Mucosa of gallbladder (tissue), 1 donor: ENCODE measurements around the gene CRAT. TPM values are rescaled to one million over a fixed set of nuclear protein-coding genes. Genes with fewer than 3 reads are reported as not detected.

Experiments
- DNase-seq: peaks from one replicate; pipeline ENCODE4 v3.0.0-alpha.2; 2020; ENCODE audit warnings: low spot score
- total RNA-seq: library from RNA; stranded (reverse); gene quantifications from one replicate; pipeline ENCODE4 v1.2.1, GENCODE V29; 2021
- donor health status: DM: no; HTN: no; CAD: no.

Gene CRAT
- total RNA-seq, 1 donor from 2014 or later = 83.8 TPM

DNA sequence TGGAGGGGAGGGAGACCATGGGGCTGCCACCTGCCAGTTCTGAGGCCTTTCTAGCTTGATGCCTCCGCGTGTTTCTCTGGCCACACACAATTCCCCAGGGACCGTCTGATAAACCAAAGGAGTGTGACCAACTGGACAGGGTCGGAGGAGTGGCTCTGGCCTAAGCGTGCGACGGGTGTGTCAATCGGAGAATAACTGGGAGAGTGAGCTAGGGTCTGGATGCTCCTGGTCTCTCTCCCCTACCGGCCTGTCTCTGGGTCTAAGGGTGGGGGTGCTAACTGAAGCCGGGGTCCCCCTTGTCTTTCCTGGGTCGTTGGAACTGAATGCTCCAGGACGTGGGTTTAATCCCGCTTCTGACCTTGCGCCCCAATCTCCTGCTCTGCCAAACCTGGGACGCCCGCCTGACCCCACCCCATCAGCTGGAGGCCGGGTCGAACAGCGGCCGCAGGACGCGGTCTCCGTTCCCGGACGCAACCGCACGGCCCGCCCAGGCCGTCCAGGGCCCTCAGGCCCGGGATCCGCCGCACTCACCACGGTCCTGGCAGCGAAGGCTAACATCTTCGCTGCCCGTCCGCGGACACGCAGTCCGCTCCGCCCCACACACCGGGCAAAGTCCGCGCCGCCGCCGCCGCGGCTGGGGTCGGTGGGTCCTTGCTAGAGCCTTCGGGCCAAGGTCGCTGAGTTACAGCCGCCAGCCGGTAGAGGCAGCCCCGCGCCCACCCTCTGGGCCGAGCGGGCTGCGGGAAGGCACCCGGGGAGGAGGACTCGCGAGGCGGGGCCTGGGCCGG lies 447 bp downstream of the CRAT start:
- DNase-seq = peak; percentile 16

DNA sequence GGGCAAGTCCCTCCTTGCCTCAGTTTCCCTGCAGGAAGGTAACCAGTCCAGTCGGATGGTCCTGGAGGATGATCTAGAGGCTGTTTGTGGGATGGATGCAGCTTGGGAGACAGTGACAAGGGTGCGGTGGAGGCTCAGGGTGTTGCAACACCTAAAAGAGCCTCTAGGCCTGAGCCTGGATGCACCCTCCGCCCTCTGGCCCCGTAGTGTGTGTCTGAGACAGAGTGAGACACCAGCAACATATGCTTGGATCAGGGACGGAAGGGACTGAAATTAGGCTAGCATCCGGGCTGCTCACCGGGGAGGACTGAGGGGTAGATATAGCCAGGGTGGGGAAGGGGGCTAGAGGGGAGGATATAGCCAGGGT lies 1.1 kb downstream of the CRAT start:
- DNase-seq = no peak

DNA sequence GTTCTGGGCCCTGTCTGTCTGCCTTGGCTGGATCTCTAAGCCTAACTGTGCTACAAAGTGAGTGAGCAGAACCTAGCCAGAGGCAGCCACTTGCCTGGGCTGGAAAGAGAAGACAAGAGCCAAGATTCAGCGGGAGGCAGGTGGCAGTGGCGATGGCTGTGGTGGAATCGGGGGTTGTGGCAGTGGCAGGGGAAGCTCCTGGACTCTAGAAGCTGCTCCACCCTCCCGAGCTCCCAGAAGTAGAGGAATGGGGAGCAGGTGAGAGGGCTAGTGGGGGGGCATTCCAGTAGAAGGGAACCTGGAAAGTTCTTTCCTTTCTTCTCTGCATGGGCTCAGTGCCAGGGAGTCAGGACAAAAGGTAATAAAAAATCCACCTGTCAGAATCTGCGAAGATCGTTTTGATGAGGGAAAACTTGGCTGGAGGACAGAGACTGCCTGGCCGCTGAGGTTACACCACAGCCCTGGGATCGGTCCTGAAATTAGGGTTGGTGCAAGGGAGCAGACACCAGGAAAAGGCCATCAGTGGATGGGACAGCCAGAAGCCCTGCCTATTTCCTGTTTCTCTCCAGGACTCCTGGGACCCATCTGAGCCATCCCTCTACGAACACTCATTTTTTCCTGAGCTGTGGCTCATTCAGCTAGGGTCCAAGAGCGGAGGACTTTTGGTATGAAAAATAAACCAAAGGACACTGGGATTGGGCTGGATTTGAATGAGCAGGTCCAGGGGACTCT lies 1.6 kb downstream of the CRAT start:
- no peak for DNase-seq

DNA sequence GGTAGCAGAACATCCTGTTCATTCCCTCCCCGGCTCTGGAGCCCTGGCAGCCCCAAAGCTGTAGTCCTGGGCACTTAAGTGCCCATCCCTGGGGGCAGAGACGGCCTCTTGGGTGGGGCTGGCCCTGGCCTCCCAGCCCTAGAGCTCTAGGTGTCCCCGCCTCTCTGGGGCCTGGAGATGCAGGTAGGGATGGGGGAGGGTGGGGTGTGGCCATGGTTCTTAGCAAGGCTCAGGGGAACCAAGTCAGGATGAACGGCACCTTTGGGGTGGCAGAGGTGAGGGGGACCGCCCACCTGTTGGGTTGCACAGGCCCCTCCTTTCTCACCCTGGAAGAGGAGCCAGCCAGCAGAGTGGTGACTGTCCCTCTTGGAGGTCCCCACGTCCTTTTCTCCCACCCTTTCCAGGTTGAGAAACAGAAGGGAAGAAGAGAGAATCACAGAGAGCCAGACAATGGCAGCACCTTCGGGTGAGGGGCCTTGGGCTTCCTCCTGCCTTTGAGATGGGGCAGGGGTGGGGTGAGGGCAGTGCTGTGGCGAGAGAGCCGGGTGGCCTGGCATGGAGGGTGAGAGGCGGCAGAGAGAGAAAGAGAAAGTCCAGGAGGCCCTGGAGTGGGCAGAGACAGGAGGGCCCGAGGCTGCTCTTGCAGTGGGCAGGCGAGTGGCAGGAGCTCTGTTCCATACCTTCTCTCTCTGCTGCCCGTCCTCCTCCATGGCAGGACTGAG lies 2.3 kb downstream of the CRAT start:
- no peak for DNase-seq

DNA sequence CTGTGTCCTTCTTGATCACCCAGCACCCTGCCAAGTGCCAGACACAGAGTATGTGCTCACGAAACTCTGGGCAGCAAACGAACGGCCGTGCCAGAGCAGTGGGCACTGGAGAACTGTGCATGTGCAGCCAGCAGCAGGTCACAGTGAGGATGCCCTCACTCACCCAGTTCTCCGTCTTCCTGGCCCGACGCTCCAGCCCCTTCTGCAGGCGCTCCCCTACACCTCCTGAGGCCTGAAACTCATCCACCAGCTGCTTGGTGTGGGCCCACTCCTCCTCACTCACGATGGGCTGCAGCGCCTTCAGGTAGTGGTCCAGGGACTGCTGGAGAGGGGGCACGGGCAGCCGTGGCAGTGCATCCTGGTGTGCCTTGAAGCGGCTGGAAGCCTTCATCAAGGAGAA lies 2.9 kb downstream of the CRAT start:
- DNase-seq = no peak

DNA sequence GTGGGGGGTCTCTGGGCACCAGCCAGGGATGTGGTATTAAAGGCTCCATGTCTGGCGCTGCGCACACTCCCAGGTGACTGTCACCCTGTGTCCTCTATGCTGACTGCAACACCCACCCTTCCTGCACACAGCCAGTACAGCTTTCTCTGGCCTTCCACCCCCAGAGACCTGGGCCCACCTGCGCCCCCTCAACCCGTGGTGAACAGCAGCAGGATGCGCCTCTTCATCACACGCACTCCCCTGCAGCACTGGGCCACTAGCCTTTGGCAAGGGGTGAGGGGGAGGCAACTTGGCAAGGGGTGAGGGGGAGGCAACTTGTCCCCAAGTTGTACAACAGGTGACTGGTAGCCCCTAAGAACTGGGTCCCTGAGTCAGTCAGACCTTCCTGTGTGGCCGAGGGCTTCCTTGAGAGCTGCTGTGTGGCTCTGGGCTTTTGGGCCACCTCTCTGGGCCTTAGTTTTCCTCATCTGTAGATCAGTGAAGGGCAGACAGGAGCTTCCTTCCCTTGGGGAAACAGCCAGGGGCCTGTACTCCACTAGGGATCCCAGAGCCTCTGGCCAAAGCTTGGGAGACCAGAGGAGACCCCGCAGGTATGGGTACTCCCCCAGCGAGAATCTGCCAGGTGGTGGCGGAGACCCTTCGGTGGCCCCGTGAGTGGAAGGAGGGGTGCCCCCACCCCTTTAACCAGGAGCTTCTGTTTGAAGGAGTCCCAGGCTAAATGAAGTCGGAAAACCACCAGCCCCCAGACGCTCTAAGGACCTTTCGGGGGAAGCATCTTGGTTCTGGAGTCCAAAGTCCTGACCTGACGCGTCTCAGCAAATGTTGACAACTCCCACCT lies 4.5 kb downstream of the CRAT start:
- no peak for DNase-seq

DNA sequence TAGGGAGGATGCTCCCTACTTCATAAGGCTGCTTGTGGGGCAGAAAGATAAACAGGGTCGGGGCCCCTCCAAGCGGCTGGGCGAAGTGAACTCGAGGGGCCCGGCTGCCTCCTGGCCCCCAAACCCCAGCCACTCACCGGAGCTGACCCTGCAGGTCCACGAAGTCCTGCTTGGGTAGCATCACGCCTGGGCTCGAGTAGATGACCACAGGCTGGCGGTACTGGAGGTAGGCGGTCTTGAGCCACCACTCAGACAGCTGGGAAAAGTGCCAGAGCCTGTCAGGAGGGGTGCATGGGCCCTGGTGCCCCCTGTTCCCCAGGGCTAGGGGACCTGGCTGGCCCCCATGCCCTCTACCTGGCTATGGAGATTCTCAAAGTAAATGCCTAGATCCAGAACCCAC lies 6.5 kb downstream of the CRAT start:
- DNase-seq = no peak

DNA sequence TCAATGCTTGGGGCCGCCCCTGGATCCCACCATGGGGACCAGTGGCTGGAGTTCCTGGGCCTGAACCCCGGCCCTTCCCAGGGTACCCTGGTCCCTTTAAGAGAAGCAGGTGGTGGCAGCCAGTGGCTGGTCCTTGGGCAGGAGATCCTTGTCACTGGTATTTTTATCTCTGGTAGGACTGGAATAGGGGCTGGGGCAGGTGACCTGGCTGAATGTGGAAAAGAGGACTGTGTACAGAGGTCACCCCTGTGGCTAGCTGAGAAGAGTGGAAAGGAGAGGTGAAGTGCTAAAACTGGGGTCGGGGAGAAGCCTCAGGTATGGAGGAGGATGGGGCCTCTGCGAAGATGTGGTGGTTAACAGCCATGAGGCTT lies 7.0 kb downstream of the CRAT start:
- no peak for DNase-seq

DNA sequence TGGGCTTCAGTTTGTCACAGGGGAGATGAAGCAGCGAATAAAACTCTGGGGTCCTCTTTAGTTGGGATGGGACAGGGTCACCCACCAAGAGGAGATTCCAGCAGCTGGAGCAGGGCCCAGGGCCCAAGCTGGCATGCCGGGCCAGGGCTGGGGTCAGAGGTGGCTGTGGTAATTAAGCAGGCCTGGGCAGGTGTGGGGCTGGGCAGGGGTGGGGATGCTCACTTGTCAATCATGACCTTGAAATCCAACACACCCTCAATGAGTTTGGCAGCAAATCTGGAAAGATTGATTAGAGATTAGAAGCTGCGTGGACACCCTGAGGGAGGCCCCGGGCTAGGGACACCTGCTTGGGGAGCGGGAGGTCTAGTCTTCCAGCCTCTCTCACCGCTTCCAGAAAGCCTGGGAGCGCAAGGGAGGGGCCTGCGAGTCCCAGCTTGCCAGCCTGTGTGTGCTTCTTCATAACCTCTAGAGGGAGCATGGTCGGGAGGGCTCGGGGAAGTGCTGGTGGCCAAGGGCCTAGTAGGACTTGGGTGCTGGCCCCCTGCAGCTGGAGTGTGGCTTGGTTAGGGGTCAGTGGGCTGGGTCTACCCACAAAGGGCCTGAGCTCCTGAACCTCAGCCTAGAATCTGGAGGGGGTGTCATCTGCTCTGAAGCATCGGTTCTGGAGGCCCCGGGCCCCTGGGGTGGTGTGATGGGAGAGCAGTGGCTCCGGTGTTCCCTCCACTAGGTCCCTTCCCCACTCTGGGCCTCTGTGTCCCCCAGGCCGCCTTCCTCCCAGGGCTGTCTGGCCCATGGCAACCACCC lies 7.6 kb downstream of the CRAT start:
- DNase-seq = peak; percentile 28

DNA sequence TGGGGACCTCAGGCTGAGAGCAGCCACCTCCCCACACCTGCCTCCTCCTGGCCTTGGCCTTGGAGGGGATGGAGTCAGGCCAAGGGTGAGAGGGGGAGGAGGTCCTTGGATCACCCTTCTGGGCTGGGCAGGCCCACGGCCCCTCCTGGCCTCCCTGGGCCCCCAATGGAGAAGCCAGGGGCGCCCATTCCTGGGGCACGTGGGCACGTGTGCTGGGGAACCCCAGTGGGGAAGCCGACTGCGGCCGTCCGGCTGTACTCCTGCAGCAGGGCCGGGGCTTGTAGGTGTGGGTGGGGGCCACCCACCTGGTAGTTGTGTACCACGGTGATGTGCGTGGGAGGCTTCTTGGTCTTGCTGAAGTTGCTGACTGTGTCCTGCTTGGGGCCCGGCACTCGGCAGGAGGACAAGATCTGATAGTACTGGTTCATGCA lies 8.5 kb downstream of the CRAT start:
- no peak for DNase-seq

DNA sequence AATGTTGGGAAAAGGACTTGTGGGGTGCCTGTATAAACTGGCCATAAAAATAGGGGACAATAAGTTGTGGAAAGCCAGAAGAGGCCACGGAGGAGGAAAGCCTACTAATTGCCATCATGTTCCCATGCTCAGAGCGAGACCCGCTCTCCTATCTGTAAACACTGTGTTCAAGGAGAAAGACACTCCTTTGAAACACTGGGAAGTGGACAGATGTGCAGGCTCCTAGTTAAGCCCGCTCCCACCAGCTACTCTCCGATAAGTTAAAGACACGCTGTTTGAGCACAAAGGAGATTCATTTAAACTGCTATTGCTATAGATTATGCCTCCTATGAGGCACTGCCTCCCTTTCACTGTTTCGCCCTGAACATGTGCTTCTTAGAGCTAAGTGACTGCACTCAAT lies 9.3 kb downstream of the CRAT start:
- DNase-seq = no peak

DNA sequence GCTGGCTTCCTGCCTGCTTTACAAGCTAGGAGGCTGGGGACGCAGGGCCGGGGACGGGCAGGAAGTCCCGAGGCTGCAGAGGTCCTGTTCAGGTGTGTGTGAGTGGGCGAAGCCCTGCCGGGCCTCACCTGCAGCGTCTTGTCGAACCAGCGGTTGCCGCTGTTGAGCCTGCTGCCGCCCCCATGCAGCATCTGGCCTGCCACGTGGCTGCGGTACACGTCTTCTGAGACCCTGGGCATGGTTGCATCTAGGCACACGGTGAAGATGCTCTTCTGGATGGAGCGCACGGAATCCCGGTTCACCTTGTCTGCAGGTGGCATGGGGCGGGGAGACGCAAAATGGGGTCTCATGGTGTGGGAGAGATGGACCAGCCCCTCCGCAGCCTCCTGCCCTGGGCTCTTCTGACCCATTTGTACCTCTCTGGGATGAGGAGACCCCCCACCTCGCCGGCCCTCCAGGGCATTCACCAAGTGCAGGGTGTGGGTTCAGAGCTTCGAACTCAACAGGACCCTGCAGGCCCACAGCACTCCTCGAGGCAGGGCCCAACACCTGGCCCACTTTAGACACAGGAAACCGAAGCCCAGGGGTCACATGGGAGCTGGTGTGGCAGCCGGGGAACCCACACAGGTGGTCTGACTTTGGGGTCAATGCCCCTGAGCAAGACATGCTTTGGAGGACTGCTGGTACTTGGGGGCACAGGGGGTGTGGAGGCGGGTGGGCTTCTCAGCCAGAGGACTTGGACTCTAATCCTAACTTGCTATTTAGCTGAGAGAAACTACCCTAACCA lies 10.0 kb downstream of the CRAT start:
- no peak for DNase-seq

DNA sequence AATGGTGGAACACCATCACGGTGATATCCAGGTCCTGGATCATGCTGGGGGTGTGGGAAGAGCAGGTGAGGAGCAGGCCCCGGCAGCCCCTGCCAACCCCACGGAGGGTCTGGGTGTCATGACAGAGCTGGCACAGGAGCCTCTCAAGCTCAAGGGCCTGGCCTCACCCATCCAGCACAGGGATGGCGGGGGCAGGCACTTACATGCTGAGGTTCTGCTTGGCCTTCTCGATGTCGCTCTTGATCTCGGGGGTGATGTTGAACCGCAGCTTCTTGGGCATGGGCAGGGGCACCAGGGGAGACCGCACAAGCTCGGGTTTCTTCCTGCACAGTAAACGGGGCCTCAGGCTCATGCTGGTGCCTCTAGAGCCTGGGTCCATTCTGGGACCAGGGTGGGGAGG lies 12.3 kb downstream of the CRAT start:
- DNase-seq = no peak

DNA sequence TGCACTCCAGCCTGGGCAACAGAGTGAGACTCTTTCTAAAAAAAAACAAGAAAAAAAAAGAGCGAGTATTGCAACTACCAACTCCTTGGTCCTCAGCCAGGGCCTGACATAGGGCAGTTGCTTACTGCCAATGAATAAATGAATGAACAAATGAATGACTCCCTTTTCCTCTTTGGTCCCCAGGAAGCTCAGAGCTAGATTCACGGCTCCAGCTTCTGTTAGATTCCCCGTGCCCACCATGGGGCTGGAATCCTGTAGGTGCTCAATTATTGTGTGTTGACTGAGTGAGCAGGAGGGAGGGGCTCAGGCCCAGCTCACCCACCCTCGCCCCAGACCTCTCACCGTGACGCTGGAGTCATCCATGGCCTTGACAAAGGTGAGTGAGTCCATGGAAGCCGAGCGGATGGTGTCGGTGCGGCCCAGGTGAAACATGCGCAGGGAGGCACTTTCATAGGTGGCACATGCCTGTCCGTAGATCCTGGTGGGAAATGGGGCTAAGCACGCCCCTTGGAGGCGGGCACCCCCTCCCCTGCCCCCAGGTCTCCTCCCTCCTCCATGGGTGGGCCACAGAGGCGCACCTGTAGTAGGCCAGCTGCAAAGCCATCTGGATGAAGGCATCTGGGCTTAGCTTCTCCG lies 12.8 kb downstream of the CRAT start:
- no peak for DNase-seq

DNA sequence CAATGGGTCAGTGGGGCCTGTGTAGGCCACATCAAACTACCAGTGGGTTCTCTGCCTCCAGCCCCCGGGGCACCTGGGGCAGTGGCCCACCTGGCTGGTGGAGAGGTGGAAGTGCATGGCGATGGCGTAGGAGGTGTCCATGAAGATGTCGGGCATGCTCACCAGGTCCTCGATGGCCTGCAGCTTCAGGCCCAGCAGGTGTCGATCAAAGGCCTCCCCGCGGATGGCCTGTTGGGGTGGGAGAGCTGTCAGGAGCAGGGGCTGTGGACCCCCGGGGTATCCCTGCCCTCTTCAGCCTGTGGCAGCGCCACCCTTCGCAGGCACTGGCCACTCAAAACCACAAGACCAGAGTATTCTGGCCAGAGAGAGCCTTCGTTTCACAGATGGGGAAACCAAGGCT lies 14.7 kb downstream of the CRAT start:
- DNase-seq = no peak

DNA sequence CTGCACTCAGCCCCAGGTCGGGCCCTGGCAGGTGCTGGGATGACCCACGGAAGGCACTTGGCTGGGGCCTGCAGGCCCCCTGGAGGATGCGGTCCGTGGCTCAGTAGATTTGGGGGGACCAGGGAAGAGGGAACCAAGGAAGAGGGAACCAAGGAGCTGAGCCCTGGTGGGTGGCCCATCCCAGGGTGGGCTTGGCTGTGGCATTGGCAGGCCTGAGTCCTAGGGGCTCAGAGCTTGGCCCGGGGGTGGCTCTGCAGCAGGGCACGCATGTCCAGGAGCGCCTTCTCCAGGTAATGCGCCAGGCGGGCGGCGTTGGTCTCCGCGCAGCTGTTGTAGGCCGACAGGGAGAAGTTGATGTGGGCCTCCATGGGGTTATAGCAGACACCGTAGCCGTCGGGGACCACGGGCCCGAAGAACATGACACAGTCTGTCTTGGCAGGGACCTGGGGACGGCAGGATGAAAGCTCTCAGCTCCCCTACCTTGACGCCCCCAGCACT lies 15.4 kb downstream of the CRAT start:
- no peak for DNase-seq

DNA sequence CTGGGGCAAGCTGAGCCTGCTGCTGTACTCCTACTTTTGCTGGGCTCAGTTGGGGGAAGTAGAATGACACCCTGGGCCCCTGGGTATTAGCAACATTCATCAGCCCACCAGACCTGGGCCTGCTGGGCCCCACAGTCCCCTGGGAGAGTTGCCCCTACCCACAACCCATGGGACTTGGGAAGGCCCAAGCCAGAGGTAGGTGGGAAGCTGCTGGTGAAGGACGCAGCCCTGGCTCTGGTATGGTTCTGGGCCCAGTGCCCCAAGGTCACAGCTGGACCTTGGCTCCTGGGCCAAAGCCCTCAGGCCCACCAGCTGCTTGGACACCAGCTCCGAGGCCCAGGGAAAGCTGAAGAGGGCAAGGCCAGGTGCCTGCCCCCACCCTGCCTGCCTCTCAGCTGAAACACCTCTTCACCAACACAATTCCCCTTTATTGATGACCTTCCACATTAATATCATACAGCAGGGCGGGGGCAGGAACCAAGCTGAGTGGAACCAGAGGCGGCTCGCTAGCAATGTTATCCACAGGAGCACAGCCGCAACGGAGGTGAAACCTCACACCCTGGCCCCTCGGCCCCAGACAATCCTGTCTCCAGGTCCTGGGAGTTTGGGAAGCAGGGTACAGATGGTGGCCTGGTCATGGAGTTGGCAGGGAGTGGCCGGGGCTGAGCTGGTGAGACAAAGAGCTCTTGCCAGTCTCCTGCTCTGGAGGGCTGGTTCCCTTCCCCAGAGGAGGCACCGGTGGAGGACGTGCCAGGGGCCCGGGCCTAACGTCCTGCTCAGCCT lies 16.0 kb downstream of the CRAT start:
- DNase-seq = no peak

DNA sequence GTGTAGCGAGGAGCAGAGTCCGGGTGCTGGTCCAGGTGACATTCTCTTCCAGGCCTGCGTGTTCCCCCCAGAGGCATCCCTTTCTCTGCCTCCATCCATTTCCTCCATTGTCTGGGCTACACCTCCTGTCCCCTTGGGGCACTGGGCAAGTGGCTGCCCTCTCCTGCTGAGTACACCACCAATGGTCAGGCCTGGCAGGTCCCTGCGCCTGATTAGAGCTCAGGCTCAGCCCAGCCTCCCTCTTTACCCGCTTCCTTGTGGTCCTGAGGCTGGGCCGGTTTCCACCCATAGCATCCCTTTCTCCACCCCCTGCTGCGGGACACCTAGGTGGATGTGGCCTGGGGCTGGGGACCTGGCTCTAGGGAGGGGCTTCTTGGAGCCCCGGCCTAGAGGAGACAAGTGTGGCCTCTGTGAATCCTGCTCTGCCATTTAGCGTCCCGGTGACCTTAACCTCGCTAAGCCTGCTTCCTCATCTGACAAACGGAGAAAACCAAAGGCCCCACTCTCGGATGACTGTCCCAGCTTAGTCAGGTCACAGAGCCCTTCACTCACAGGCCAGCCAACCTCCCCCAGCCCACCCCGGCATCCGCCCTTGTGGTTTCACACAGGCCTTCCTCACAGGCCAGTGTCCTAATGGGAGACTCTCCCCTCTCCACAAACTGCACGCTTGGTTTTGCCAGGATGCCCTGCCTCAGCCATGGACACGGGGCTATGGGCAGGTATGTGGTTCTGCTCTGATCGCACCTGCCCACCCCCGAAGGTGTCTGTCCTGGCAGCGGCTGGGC lies 16.8 kb downstream of the CRAT start:
- DNase-seq = no peak
